GM19043 (cell line): ENCODE data around the gene SBF2.
"Not testable (repeated sequence)": the region's sequence is repeated elsewhere in the genome, so short reads cannot be mapped to it uniquely, and the experiment has no call there.

Experiments
- ATAC-seq: cut with Tn5 transposase; IDR thresholded peaks from one replicate; pipeline ENCODE4 v1.9.1; 2021; ENCODE audit warnings: low read depth; ENCODE audit not compliant: unreplicated experiment

The SBF2 gene

GRCh38 chr11:10129184-10129583 is 164.8 kb downstream of the SBF2 start:
- not testable (repeated sequence) for ATAC-seq

- no peak for ATAC-seq
These were observed 168.4 kb downstream of the SBF2 start for GRCh38 chr11:10125522-10126133.

- no peak for ATAC-seq
These were observed 171.5 kb downstream of the SBF2 start for GRCh38 chr11:10122326-10123197.

- ATAC-seq, result no peak
These were observed 175.2 kb downstream of the SBF2 start for GRCh38 chr11:10118865-10119264.

GRCh38 chr11:10117709-10118351 is 176.2 kb downstream of the SBF2 start:
- no peak for ATAC-seq

- no peak for ATAC-seq
These were observed 177.4 kb downstream of the SBF2 start for GRCh38 chr11:10116588-10116987.

- ATAC-seq, result no peak
These were observed 179.2 kb downstream of the SBF2 start for GRCh38 chr11:10114593-10115404.

GRCh38 chr11:10113852-10114251 is 180.2 kb downstream of the SBF2 start:
- no peak for ATAC-seq

GRCh38 chr11:10109806-10110205 is 184.2 kb downstream of the SBF2 start:
- ATAC-seq, result no peak

- no peak for ATAC-seq
These were observed 184.9 kb downstream of the SBF2 start for GRCh38 chr11:10108915-10109680.

- no peak for ATAC-seq
These were observed 186.5 kb downstream of the SBF2 start for GRCh38 chr11:10107497-10107896.

- no peak for ATAC-seq
These were observed 196.4 kb downstream of the SBF2 start for GRCh38 chr11:10097615-10098014.

GRCh38 chr11:10096987-10097386 is 197.0 kb downstream of the SBF2 start:
- ATAC-seq, result no peak

GRCh38 chr11:10095412-10096208 is 198.4 kb downstream of the SBF2 start:
- no peak for ATAC-seq

GRCh38 chr11:10092426-10092825 is 201.6 kb downstream of the SBF2 start:
- no peak for ATAC-seq

- no peak for ATAC-seq
These were observed 202.5 kb downstream of the SBF2 start for GRCh38 chr11:10091314-10092045.

GRCh38 chr11:10087923-10088225 is 206.1 kb downstream of the SBF2 start:
- not testable (repeated sequence) for ATAC-seq

- no peak for ATAC-seq
These were observed 206.7 kb downstream of the SBF2 start for GRCh38 chr11:10087186-10087922.
